EH (cell line): ENCODE results near the gene AGO3.
"Not testable (repeated sequence)": the region's sequence is repeated elsewhere in the genome, so short reads cannot be mapped to it uniquely, and the experiment has no call there.

Source experiments
- DNase-seq: peaks from one replicate; pipeline ENCODE4 v3.0.0-alpha.2; 2015; ENCODE audit warnings: low read depth

AGO3 gene

DNA sequence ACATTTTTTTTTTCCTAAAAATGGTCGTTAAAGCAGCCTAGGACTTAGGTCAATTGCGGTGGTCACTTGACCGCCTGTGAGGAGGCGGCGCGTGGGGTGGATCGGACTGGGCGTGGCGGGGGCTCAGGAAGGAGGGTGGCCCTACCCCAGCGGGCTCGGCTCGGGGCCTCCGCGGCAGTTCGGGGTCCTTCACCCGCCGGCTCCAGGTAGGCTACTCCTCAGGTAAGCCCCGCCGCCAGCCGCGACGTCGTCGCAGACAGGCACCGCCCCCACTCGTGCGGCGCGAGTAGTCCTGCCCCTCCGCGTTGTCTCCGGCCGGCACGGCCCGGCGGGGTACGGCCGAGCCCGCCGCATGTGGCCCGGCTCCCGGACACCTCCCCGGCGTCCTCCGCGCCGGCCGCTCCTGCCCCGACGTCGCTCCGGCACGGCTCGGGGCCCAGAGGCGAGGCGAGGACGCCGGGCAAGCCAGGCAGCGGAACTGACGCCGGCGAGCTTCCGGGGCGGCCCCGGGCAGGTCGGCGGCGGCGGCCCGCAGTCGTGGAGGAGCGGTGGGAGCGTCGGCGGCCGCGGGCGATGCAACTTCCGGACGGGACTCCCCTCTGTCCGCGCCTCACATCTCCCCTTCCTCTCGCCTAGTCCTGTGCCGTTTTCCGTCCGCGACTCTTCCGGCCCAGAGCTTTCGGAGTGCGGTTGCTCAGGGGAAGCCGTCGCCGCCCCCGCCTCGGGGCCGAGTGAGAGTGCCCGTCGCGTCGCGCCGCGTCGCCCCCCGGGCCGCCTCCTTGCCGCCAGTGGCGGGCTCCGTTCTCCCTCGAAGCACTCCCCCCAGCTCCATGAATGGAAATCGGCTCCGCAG lies at the start of gene AGO3:
Gene AGO3, plus strand, starts transcription at position 513 of the 853 bp plus-strand sequence. Its CDS starts 322 bp downstream, at position 835.
- DNase-seq: peak; percentile 86

GRCh38 chr1:35881850-35882273 lies 49.0 kb upstream of the AGO3 start:
- DNase-seq: no peak

- no peak for DNase-seq
Observed at GRCh38 chr1:35882586-35882944, 48.3 kb upstream of the AGO3 start.

DNA sequence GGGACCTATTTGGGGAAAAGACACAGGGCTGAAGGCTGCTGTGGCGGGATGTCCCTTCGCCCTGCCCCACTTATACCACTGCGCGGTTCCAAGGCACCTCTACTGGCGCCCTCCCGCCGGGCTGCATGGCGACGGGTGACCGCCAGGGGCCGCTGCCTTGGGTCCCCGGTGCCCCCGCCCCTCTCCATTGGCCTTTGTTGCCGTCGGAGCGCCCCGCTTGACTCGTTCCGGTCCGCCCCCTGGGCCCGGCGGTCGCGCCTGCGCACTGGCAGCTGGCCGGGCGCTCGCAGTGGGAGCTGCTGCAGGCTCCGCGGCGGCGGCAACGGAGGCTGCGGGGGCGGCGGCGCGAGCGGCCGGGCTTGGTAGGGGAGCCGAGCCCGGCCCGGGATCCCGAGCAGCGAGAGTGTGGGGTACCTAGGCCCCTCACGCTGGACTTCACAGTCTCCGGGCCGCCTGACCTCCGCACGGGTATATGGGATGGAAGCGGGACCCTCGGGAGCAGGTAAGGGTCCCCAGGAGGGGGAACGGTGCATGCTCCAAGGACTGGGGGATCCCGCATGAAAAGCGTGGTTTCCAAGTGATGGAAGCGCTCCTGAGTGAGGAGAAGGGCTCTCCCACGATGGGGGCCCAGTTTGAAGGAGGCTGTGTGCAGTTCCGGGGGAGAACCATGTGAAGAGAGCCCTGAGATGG lies 47.8 kb upstream of the AGO3 start, which contains the start of gene AGO1:
Gene AGO1, plus strand, starts transcription at position 265 of the 690 bp plus-strand sequence. Its CDS starts 213 bp downstream, at position 478.
- peak; percentile 93 for DNase-seq

- DNase-seq: peak; percentile 25
Observed at GRCh38 chr1:35883635-35884101, 47.2 kb upstream of the AGO3 start.

DNA sequence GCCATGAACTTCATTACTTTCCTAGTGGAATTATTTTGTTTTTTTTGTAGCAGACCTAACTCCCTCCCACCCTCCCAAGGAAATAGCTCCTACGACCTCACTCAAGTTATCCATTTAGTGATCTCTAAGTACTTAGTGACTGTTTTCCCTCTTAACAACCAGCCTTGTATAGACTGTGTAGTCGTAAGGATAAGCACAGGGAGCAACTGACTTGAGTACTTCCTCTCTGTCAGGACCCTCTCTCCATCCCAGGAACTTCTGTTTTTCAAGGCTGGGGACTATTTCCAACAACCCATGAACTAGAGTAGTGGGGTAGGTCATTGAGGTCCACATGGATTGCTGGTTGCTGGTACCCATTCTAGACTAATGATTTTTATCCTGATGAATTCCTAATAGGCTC lies 46.0 kb upstream of the AGO3 start:
- DNase-seq: no peak

GRCh38 chr1:35885961-35886558 lies 44.8 kb upstream of the AGO3 start:
- no peak for DNase-seq

DNA sequence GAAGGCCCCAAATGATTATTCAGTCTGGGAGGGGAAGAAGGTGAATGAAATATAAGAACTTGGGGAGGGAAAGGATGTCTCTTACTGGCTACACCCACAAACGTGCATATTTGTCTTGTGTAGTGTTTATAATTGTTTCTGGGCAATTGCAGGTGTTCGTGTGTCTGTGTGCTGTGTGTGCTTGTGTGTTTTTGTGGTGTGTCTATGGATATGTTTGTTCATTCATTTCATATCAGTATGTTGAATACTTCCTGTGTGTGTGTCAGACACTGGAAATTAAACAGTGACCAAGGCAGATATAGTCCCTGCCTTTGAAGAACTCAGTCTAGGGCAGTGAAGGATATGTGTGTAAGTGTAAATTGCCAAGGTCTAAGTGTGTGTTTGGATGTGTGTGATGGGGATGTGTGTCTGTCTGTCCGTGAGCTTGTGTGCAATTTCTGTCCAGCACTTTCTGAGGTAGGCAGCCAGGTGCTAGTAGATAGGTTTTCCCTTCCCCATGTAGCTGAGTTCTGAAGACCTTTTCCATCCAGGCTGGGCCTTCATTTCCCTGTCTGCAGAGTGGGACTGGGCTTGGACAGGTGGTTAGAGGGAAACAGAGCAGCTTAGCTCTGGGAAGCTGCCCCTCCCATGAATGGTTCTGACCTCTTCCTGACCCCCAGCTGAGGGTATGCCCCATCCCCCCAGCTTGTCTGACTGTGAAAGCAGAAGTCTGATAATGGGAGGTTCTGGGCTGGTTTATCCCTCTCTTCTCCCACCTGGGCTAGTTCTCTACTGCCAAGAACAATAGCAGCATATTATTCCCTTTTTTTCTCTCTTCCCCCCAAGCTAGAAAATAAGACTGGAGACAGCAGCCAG lies 44.1 kb upstream of the AGO3 start:
- DNase-seq: no peak

GRCh38 chr1:35887508-35887907 lies 43.4 kb upstream of the AGO3 start:
- DNase-seq: no peak

GRCh38 chr1:35888255-35888654 lies 42.6 kb upstream of the AGO3 start:
- DNase-seq: no peak

DNA sequence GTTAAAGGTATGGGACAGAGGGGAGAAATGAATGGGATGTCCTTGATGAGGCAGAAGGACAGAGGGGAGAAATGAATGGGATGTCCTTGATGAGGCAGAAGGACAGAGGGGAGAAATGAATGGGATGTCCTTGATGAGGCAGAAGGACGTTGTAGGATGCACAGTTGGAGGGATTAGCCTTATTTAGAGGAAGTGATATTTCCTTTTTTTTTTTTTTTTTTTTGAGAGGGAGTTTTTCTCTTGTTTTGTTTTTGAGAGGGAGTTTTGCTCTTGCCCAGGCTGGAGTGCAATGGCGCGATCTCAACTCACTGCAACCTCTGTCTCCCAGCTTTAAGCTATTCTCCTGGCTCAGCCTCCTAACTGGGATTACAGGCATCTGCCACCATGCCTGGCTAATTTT lies 41.9 kb upstream of the AGO3 start:
- not testable (repeated sequence) for DNase-seq

GRCh38 chr1:35893051-35893879 lies 37.6 kb upstream of the AGO3 start:
- DNase-seq: no peak

GRCh38 chr1:35894183-35894582 lies 36.7 kb upstream of the AGO3 start:
- peak; percentile 56 for DNase-seq

DNA sequence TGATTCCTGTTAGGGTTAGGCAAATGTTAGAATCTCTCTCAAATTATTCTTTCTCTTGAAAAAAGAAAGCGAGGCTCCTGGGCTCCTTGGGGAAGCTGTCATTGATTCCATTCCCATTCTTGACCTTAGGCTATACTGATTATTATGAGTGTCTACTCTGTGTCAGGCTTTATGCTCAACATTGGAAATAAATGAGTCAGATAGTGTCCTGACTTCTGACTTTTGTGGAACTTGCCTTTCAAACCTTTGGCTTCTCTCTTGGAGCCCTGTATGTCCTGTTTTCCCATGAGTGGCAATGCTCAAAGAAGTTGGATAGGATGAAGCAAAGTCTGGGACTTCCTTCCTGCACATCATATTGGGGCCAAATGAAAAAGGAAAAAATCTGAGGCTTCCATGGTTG lies 36.2 kb upstream of the AGO3 start:
- DNase-seq: no peak

DNA sequence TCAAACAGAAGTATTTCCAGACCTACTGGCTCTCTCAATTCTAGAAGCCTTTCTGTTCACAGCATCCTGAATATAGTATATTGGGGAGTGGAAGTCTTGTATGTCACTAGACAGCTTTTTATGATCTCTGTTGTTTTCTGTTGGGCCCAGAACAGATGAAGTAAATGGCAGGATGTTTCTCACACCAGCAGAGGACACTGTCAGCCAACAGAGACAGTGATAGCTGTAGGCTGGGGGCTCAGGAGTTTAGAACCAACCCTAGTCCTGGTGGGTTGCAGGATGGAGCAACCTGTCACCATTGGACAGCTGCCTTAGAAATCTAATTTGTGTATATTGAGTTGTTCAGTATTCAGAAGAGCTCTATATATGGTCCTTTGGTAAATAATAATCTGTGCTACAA lies 31.0 kb upstream of the AGO3 start:
- no peak for DNase-seq

DNA sequence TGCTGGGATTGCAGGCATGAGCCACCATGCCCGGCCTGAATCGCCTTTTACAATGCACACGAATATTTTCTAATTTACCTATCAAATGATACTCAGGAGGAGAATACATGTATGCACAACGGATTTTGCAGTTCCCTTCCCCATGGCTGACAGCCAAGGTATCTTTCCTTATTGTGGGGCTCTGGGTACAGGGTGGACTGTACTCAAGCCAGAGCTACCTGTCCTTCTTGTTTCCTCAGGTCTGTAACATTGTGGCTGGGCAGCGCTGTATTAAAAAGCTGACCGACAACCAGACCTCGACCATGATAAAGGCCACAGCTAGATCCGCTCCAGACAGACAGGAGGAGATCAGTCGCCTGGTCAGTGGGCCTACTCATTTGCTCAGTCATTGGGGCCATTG lies 29.7 kb upstream of the AGO3 start:
- DNase-seq: no peak

DNA sequence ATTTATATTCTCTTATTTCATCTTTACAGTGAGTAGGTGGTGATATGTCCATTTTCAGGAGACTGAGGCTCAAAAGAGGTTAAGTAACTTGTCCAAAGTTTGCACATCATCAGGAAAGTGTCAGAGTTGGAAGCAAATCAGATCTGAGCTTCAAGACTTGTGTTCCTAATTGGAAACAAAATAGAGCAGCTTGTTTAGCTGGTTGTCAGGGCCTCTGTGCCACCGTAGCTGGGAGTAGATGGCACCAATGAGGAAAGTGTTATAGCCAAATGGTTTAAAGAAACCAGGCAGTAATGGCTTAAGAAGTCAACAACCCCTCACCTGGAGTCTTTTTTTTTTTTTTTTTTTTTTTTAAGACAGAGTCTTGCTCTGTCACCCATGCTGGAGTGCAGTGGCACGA lies 28.2 kb upstream of the AGO3 start:
- DNase-seq: no peak

DNA sequence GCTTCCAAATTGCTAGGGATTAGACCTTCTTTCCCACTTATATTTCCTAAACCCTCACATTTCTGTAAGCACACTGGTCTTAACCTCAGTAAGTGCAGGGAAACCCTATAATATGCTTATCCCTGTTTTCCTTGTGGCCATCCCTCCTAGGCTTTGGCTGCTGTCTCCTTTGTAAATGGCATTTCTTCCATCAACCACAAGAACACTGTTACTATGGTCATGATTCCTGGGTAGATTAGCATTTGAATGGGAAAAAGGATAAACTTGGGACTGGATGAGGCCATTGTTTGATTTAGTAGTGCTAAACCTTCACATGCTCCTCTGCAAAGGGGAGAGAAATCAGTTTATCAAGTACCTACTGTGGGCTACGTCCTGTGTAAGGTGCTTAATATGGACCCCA lies 16.2 kb upstream of the AGO3 start:
- no peak for DNase-seq

DNA sequence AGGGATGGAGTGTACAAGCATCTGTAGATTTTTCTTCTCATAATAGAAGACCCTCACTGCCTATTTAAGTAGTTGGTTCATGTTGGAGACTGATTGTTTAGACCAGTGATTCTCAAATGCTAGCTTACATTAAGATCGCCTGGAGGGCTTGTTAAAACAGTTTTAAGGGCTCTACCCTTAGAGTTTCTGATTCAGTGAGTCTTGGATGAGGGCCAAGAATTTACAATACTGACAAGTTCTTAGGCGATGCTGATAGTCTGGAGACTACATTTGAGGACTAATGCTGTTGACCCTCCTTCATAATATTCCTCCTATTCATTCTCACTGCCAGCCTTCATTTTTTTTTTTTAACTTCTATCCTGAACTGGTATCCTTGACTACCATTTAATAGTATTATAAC lies 15.2 kb upstream of the AGO3 start:
- DNase-seq: peak; percentile 48

DNA sequence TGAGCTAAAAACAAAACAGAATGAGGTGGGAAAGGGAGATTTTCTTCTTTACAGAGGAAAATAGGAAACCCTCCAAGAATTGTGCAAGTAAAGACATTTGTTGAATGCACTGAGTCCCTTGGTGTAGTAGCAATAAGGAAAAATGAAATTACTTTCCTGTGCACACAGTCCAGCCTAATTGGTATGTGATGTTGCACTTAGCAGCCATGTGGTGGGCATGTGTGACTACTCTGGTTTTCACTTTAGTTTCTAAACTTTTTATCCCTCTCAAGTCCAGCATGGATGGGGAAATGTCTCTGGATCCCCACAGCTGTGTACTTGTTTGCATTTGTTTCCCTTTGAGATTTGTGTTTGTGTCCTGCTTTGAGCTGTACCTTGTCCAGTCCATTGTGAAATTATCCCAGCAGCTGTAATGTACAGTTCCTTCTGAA lies 7.1 kb upstream of the AGO3 start:
- DNase-seq: no peak

GRCh38 chr1:35924838-35925237 lies 6.1 kb upstream of the AGO3 start:
- DNase-seq: no peak
